ENCODE data around the gene ARHGAP23. TPM values are rescaled to one million over a fixed set of nuclear protein-coding genes. Genes with fewer than 3 reads are reported as not detected.

The ARHGAP23 gene
- total and polyA plus RNA-seq, 2 donors (not counting 3 experiments of a cell fraction or from before 2014, with no cell fraction given) = 25.4 to 190 TPM

- CTCF ChIA-PET = interaction anchor here (1.3 to 9.7 kb wide), 3 partner anchors 69 to 85 kb away, joined by 4 to 96 read pairs (median 7); no protein-coding TSS in a partner anchor
- intact Hi-C loops (cut with micrococcal nuclease) = no loop called here
- POLR2A ChIA-PET = no interaction called here
These were observed 10.1 kb upstream of the ARHGAP23 start for GRCh38 chr17:38418062-38418692.

More at GRCh38 chr17:38418062-38418692, 10.1 kb upstream of the ARHGAP23 start:
- H2AFZ ChIP-seq (ENCODE audit: low read depth, low read length) = no peak overlapping the region
- no peaks in the 10 kb centered on the region for H3K9me3 ChIP-seq (replicated peaks; ENCODE audit: control insufficient read depth, insufficient read depth, low read length)
- H3K4me3 ChIP-seq (replicated peaks in 1 of 3; ENCODE audit: insufficient read depth in 1 of 3, low read depth in 1 of 3, low read length in 3 of 3) = no peak overlapping the region
- H4K20me1 ChIP-seq (replicated peaks; ENCODE audit: control insufficient read depth, extremely low read depth, insufficient read depth, low read length) = no peaks in the 10 kb centered on the region
- FAIRE-seq (no peak), DNase-seq (ENCODE audit: low read depth, low spot score) (no peak)
- no peak overlapping the region for H3K9ac ChIP-seq (replicated peaks; ENCODE audit: extremely low read depth, insufficient read depth, low read length)
- peaks cover 6% of the 10 kb centered on the region for H3K4me1 ChIP-seq (ENCODE audit: control insufficient read depth, extremely low read depth, insufficient read depth, low read length)
- no peak overlapping the region for H3K4me2 ChIP-seq (ENCODE audit: insufficient read depth, low read length)
- dilution Hi-C loops (cut with MboI; ENCODE audit: extremely low pct_ligation_motif_present, low sequenced_read_pairs) = no loop called here
- TF ChIP-seq MYC (IDR thresholded peaks at IDR 0.05; ENCODE audit: low read depth, low read length) (no peak), POLR2A (IDR thresholded peaks at IDR 0.05; ENCODE audit: low read depth, low read length) (no peak), JUN (IDR thresholded peaks at IDR 0.05; ENCODE audit: borderline replicate concordance, insufficient read depth, insufficient read length, low read depth) (no peak), POLR2AphosphoS5 (IDR thresholded peaks at IDR 0.05; ENCODE audit: insufficient read depth, low read depth, low read length) (no peak), GATA2 (IDR thresholded peaks at IDR 0.05; ENCODE audit: insufficient read depth, insufficient read length, low read depth, low read length) (no peak), EZH2 (IDR thresholded peaks at IDR 0.05; ENCODE audit: borderline replicate concordance, low read depth, low read length, severe bottlenecking) (no peak), FOS (IDR thresholded peaks at IDR 0.05; ENCODE audit: borderline replicate concordance, insufficient read depth, low read length) (no peak), CTCF (IDR thresholded peaks at IDR 0.05; ENCODE audit: extremely low read depth in 1 of 2, insufficient read depth in 1 of 2, low read depth in 1 of 2, low read length in 2 of 2) (no peak), MAX (IDR thresholded peaks at IDR 0.05; ENCODE audit: insufficient read depth, insufficient read length) (no peak)
- H3K9me1 ChIP-seq (replicated peaks; ENCODE audit: control insufficient read depth, extremely low read depth, insufficient read depth, low read length) = no peaks in the 10 kb centered on the region
- H3K36me3 ChIP-seq (ENCODE audit: control insufficient read depth in 2 of 2, extremely low read depth in 1 of 2, insufficient read depth in 2 of 2, low read length in 2 of 2) = no peaks in the 10 kb centered on the region
- H3K79me2 ChIP-seq (ENCODE audit: control insufficient read depth, insufficient read depth, low read length) = no peaks in the 10 kb centered on the region
- BruUV-seq (replicated peaks) = no TSS peak
- peaks cover 20 to 22% of the 10 kb centered on the region in 2 experiments for H3K27me3 ChIP-seq (ENCODE audit: control insufficient read depth in 2 of 2, insufficient read depth in 2 of 2, low read length in 2 of 2)
- H3K27ac ChIP-seq (ENCODE audit: insufficient read depth, low read depth, low read length) = no peak overlapping the region
